Measurements from ENCODE around the gene IGSF21. TPM values are rescaled to one million over a fixed set of nuclear protein-coding genes. Genes with fewer than 3 reads are reported as not detected.

IGSF21 gene
- total RNA-seq, 1 experiment from 2014 or later: not detected

GRCh38 chr1:18257778-18258177 is 150.2 kb downstream of the IGSF21 start:
- no peak for DNase-seq (ENCODE audit: low read depth)

GRCh38 chr1:18261891-18262290 is 154.3 kb downstream of the IGSF21 start:
- no peak for DNase-seq (ENCODE audit: low read depth)

GRCh38 chr1:18262726-18263125 is 155.1 kb downstream of the IGSF21 start:
- no peak for DNase-seq (ENCODE audit: low read depth)

GRCh38 chr1:18263547-18264120 is 156.0 kb downstream of the IGSF21 start:
- no peak for DNase-seq (ENCODE audit: low read depth)

GRCh38 chr1:18264450-18265039 is 156.9 kb downstream of the IGSF21 start:
- no peak for DNase-seq (ENCODE audit: low read depth)

- DNase-seq (ENCODE audit: low read depth): no peak
Observed at GRCh38 chr1:18265641-18266040, 158.0 kb downstream of the IGSF21 start.

GRCh38 chr1:18266391-18266790 is 158.8 kb downstream of the IGSF21 start:
- no peak for DNase-seq (ENCODE audit: low read depth)

- no peak for DNase-seq (ENCODE audit: low read depth)
Observed at GRCh38 chr1:18271336-18271735, 163.7 kb downstream of the IGSF21 start.

- DNase-seq (ENCODE audit: low read depth): no peak
Observed at GRCh38 chr1:18278946-18279345, 171.3 kb downstream of the IGSF21 start.

- no peak for DNase-seq (ENCODE audit: low read depth)
Observed at GRCh38 chr1:18279351-18280074, 171.9 kb downstream of the IGSF21 start.

- DNase-seq (ENCODE audit: low read depth): no peak
Observed at GRCh38 chr1:18280956-18281355, 173.4 kb downstream of the IGSF21 start.

GRCh38 chr1:18282851-18283600 is 175.4 kb downstream of the IGSF21 start:
- DNase-seq (ENCODE audit: low read depth): no peak

- DNase-seq (ENCODE audit: low read depth): no peak
Observed at GRCh38 chr1:18283601-18284385, 176.2 kb downstream of the IGSF21 start.

GRCh38 chr1:18284805-18285537 is 177.4 kb downstream of the IGSF21 start:
- DNase-seq (ENCODE audit: low read depth): no peak

GRCh38 chr1:18285538-18285924 is 177.9 kb downstream of the IGSF21 start:
- DNase-seq (ENCODE audit: low read depth): no peak

GRCh38 chr1:18288722-18289121 is 181.1 kb downstream of the IGSF21 start:
- DNase-seq (ENCODE audit: low read depth): no peak

- DNase-seq (ENCODE audit: low read depth): no peak
Observed at GRCh38 chr1:18289597-18289996, 182.0 kb downstream of the IGSF21 start.

GRCh38 chr1:18290740-18291412 is 183.3 kb downstream of the IGSF21 start:
- no peak for DNase-seq (ENCODE audit: low read depth)

GRCh38 chr1:18292531-18292930 is 184.9 kb downstream of the IGSF21 start:
- no peak for DNase-seq (ENCODE audit: low read depth)

GRCh38 chr1:18293291-18293690 is 185.7 kb downstream of the IGSF21 start:
- DNase-seq (ENCODE audit: low read depth): no peak
